K562 (cell line): Measurements from ENCODE around the gene KMT2D. TPM values are rescaled to one million over a fixed set of nuclear protein-coding genes. Genes with fewer than 3 reads are reported as not detected.
A peak's percentile ranks its signal among the peaks of the same experiment; 100 is the strongest.

ENCODE experiments used
- ARID2 ChIP-seq: fragments of 450-650 bp; IDR thresholded peaks from 2 replicates; pipeline ENCODE4 v1.6.1; 2017; ENCODE audit warnings: antibody characterized with exemption, mild to moderate bottlenecking
- DEAF1 ChIP-seq: fragments of 450-650 bp; formaldehyde crosslinking; IDR thresholded peaks from 2 replicates; pipeline ENCODE4 v1.4.0; 2020; ENCODE audit warnings: mild to moderate bottlenecking, moderate library complexity
- DIDO1 ChIP-seq: fragments of 450-650 bp; IDR thresholded peaks from 2 replicates; pipeline ENCODE4 v1.6.1; 2016; ENCODE audit warnings: low read depth, missing biosample characterization, missing genetic modification characterization
- E2F4 ChIP-seq: sonication (generic); formaldehyde crosslinking; IDR thresholded peaks from 2 replicates; pipeline ENCODE4 v1.8.0; 2022; ENCODE audit warnings: mild to moderate bottlenecking, low read depth, missing genetic modification reagents
- ID3 ChIP-seq, 2 experiments: fragments of 250-450 bp in 1 of 2; fragments of 450-650 bp in 1 of 2; sonication (Bioruptor Pico) in 1 of 2; IDR thresholded peaks; 2 replicates each; pipeline versions ENCODE4 v1.6.1 to v1.8.0; 2016 to 2021; ENCODE audit warnings: mild to moderate bottlenecking in 2 of 2, moderate library complexity in 2 of 2, missing compliant biosample characterization in 1 of 2, missing genetic modification characterization in 1 of 2
- JUN ChIP-seq, 2 experiments: sonication (generic) in 1 of 2; formaldehyde crosslinking in 1 of 2; IDR thresholded peaks; 2 replicates each; pipeline versions ENCODE4 v1.6.1 to v1.8.0; 2012 to 2022; ENCODE audit warnings: borderline replicate concordance in 2 of 2, mild to moderate bottlenecking in 2 of 2, improper control_type of control experiment in 1 of 2, low read depth in 1 of 2, low read length in 1 of 2, missing genetic modification reagents in 1 of 2
- KLF16 ChIP-seq: IDR thresholded peaks from 2 replicates; pipeline ENCODE4 v1.6.1; 2016; ENCODE audit warnings: antibody characterized with exemption
- NFIX ChIP-seq: fragments of 250-450 bp; sonication (Bioruptor Pico); IDR thresholded peaks from 2 replicates; pipeline ENCODE4 v1.4.0; 2020; ENCODE audit warnings: low read depth, mild to moderate bottlenecking, moderate library complexity
- PCBP1 ChIP-seq: fragments of 200-400 bp; formaldehyde crosslinking; IDR thresholded peaks from 2 replicates; pipeline ENCODE4 v1.6.1; 2018; ENCODE audit warnings: mild to moderate bottlenecking, low read depth, low read length; ENCODE audit not compliant: poor library complexity, severe bottlenecking
- PHTF2 ChIP-seq: fragments of 250-450 bp; sonication (Bioruptor Pico); IDR thresholded peaks from 2 replicates; pipeline ENCODE4 v1.5.0; 2021; ENCODE audit warnings: mild to moderate bottlenecking
- REST ChIP-seq, 2 experiments: fragments of 450-650 bp; formaldehyde crosslinking in 1 of 2; IDR thresholded peaks; 2 replicates each; pipeline versions ENCODE4 v1.4.0 to v1.6.1; 2014 to 2020; ENCODE audit warnings: mild to moderate bottlenecking in 2 of 2, borderline replicate concordance in 1 of 2, low read depth in 1 of 2
- XRCC5 ChIP-seq: fragments of 200-400 bp; formaldehyde crosslinking; IDR thresholded peaks from 2 replicates; pipeline ENCODE4 v1.6.1; 2017; ENCODE audit warnings: low read depth, mild to moderate bottlenecking, low read length
- ZNF134 ChIP-seq: fragments of 250-450 bp; sonication (Bioruptor Pico); conservative IDR thresholded peaks from 2 replicates; pipeline ENCODE4 v1.4.0; 2020
- ZNF280A ChIP-seq: fragments of 450-650 bp; IDR thresholded peaks from 2 replicates; pipeline ENCODE4 v1.6.1; 2018; ENCODE audit warnings: mild to moderate bottlenecking, low read depth; ENCODE audit not compliant: partially characterized antibody
- polyA plus RNA-seq, 8 experiments: library from polyadenylated mRNA; depleted of rRNA in 4 of 8; stranded (reverse) in 5 of 8; unstranded in 3 of 8; fragments of >200 nt; fragmentation: Nextera tagmentation in 2 of 8; fragmentation: Illumina TruSeq in 1 of 8; extraction: Ambion mirVana in 2 of 8; extraction: Trizol in 1 of 8; gene quantifications; 2 replicates each; pipeline versions ENCODE4 v1.2.1 to v1.2.3, GENCODE V29; 2011 to 2014; ENCODE audit warnings: inconsistent platforms in 1 of 8, missing spikeins in 1 of 8
- total RNA-seq, 7 experiments: library from RNA; depleted of rRNA in 6 of 7; stranded (reverse); fragments of >200 nt in 6 of 7; fragmentation: Illumina TruSeq in 2 of 7; extraction: Trizol in 2 of 7; gene quantifications; 2 replicates each; pipeline versions ENCODE4 v1.2.1 to v1.2.3, GENCODE V29; 2011 to 2021; ENCODE audit warnings: low replicate concordance in 1 of 7

The KMT2D gene
- total and polyA plus RNA-seq, 9 of the 15 experiments (the other 6 are each of a cell fraction or from before 2014, with no cell fraction given), result 0.22 to 93.7 (median 13.7) TPM

- no peak for TF ChIP-seq ID3 (CRISPR knock-in tag; IDR thresholded peaks at IDR 0.05)
- no peak for TF ChIP-seq ID3 (tag; IDR thresholded peaks at IDR 0.05)
- peak; percentile 49; the same call in 1 of the 2 replicates for TF ChIP-seq XRCC5
- TF ChIP-seq ZNF134, result no peak
- peak; percentile 40; the same call in 1 of the 2 replicates for TF ChIP-seq KLF16
- TF ChIP-seq ZNF280A, result no peak
- TF ChIP-seq PCBP1, result no peak
- no peak for TF ChIP-seq PHTF2 (CRISPR knock-in tag)
- no peak for TF ChIP-seq DIDO1 (tag)
- TF ChIP-seq ARID2, result 0 out of 2 replicates have a peak, but pooled peaks have one; percentile 12
- TF ChIP-seq E2F4, result no peak
- TF ChIP-seq JUN (IDR thresholded peaks at IDR 0.05; ENCODE audit: borderline replicate concordance, low read depth, low read length), result no peak
- TF ChIP-seq JUN (CRISPR knock-in tag; IDR thresholded peaks at IDR 0.05; ENCODE audit: borderline replicate concordance), result no peak
- peak; percentile 59 for TF ChIP-seq DEAF1 (CRISPR knock-in tag)
- TF ChIP-seq NFIX (CRISPR knock-in tag), result no peak
- peak; percentile 80 for TF ChIP-seq REST (IDR thresholded peaks at IDR 0.05; ENCODE audit: borderline replicate concordance)
- TF ChIP-seq REST (CRISPR knock-in tag; IDR thresholded peaks at IDR 0.05; ENCODE audit: low read depth), result no peak
These were observed 37.4 kb upstream of the KMT2D start (continued) for GRCh38 chr12:49098035-49098451.
